Measurements from ENCODE around the gene ALKBH6.

DNA sequence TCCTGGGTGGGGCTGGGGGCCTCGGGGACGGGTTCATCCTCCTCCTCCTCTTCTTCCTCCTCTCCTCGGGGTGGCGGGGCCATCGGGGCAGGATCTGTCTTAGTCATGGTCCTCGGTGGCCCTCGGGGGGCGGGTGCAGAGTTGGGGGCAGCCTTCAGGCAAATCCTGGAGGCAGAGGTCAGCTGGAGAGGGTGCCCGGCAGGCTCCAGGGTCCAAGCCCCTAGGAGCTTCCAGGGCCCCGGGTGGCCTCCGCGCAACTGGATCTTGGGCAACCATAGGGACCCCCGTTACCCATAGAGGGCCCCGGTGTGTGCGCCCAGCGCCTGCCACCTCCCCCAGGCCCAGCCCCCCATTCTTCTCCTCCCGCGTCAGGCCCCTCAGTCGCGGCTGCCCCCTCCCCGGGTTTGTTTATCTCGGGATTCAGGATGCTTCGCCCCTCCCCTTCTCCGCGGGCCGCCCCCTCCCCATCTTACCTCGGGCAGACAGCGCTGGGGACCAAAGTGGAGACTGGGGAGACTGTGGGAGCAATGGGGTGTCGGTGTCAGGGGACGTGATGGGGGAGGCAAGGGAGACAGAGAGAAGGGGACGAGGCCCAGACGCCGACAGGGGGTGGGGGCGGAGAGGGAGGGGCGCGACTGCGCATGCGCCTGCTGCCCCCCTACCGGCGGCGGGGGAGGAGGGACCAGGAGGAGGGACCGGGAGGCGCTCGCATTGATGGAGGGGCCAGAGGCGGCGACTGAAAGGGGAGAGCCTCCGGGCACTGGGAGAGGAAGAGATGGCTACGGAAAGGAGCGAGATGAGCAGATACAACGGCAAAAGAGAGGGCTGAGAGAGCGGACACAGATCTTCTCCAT is 18.5 kb upstream of the ALKBH6 start, which contains the start of gene CLIP3:
- TF ChIP-seq, protein P1, sequence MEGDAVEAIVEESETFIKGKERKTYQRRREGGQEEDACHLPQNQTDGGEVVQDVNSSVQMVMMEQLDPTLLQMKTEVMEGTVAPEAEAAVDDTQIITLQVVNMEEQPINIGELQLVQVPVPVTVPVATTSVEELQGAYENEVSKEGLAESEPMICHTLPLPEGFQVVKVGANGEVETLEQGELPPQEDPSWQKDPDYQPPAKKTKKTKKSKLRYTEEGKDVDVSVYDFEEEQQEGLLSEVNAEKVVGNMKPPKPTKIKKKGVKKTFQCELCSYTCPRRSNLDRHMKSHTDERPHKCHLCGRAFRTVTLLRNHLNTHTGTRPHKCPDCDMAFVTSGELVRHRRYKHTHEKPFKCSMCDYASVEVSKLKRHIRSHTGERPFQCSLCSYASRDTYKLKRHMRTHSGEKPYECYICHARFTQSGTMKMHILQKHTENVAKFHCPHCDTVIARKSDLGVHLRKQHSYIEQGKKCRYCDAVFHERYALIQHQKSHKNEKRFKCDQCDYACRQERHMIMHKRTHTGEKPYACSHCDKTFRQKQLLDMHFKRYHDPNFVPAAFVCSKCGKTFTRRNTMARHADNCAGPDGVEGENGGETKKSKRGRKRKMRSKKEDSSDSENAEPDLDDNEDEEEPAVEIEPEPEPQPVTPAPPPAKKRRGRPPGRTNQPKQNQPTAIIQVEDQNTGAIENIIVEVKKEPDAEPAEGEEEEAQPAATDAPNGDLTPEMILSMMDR (IDR thresholded peaks at IDR 0.05): peak in 1 of 6 experiments; percentile 7
- TF ChIP-seq POLR2A (IDR thresholded peaks at IDR 0.05): no peak
